GM23248 (cell line): ENCODE results near the gene MACF1. TPM values are rescaled to one million over a fixed set of nuclear protein-coding genes. Genes with fewer than 3 reads are reported as not detected.
A peak's percentile ranks its signal among the peaks of the same experiment; 100 is the strongest.
"Not testable (repeated sequence)": the region's sequence is repeated elsewhere in the genome, so short reads cannot be mapped to it uniquely, and the experiment has no call there.

Experiments
- DNase-seq: peaks from one replicate; pipeline ENCODE4 v3.0.0-alpha.2; 2015
- H2AFZ ChIP-seq: fragments of 200-600 bp; sonication (generic); 2 replicates; pipeline ENCODE4 v1.6.1; 2016; ENCODE audit warnings: antibody characterized with exemption
- H3F3A ChIP-seq: fragments of 200-600 bp; sonication (generic); 2 replicates; pipeline ENCODE4 v1.6.1; 2016; ENCODE audit warnings: mild to moderate bottlenecking, antibody characterized with exemption, mixed run types; ENCODE audit not compliant: insufficient read depth
- H3K27ac ChIP-seq: fragments of 200-600 bp; sonication (generic); 2 replicates; pipeline ENCODE4 v1.5.1; 2016; ENCODE audit warnings: mild to moderate bottlenecking
- H3K27me3 ChIP-seq: fragments of 200-600 bp; sonication (generic); replicated peaks from 2 replicates; pipeline ENCODE4 v1.6.1; 2016; ENCODE audit warnings: mild to moderate bottlenecking; ENCODE audit not compliant: insufficient read depth
- H3K36me3 ChIP-seq: fragments of 200-600 bp; sonication (generic); 2 replicates; pipeline ENCODE4 v1.6.1; 2016; ENCODE audit warnings: low read depth, mild to moderate bottlenecking
- H3K4me1 ChIP-seq: fragments of 200-600 bp; sonication (generic); 2 replicates; pipeline ENCODE4 v1.6.1; 2016; ENCODE audit warnings: mild to moderate bottlenecking; ENCODE audit not compliant: insufficient read depth
- H3K4me2 ChIP-seq: fragments of 200-600 bp; sonication (generic); one replicate; pipeline ENCODE4 v1.6.1; 2016; ENCODE audit warnings: mild to moderate bottlenecking; ENCODE audit not compliant: unreplicated experiment
- H3K4me3 ChIP-seq: fragments of 200-600 bp; sonication (generic); 2 replicates; pipeline ENCODE4 v1.5.1; 2016; ENCODE audit warnings: mild to moderate bottlenecking
- H3K79me2 ChIP-seq: fragments of 200-600 bp; sonication (generic); 2 replicates; pipeline ENCODE4 v1.6.1; 2016; ENCODE audit warnings: mild to moderate bottlenecking; ENCODE audit not compliant: insufficient read depth
- H3K9ac ChIP-seq: fragments of 200-600 bp; sonication (generic); 2 replicates; pipeline ENCODE4 v1.6.1; 2016; ENCODE audit warnings: mild to moderate bottlenecking
- H3K9me2 ChIP-seq: fragments of 200-600 bp; sonication (generic); 2 replicates; pipeline ENCODE4 v1.6.1; 2016; ENCODE audit warnings: mixed run types, mild to moderate bottlenecking, moderate library complexity; ENCODE audit not compliant: insufficient read depth
- H3K9me3 ChIP-seq: fragments of 200-600 bp; sonication (generic); one replicate; pipeline ENCODE4 v1.6.1; 2017; ENCODE audit warnings: low read depth
- H4K20me1 ChIP-seq: fragments of 200-600 bp; sonication (generic); 2 replicates; pipeline ENCODE4 v1.6.0; 2016; ENCODE audit not compliant: insufficient read depth
- EZH2 ChIP-seq: fragments of 200-600 bp; sonication (generic); IDR thresholded peaks from 2 replicates; pipeline ENCODE4 v1.6.1; 2018; ENCODE audit warnings: antibody characterized with exemption, mild to moderate bottlenecking; ENCODE audit not compliant: insufficient read depth, poor library complexity, severe bottlenecking
- EZH2phosphoT487 ChIP-seq: fragments of 200-600 bp; sonication (generic); IDR thresholded peaks from 2 replicates; pipeline ENCODE4 v1.6.1; 2018; ENCODE audit warnings: antibody characterized with exemption, moderate library complexity, mild to moderate bottlenecking, low read depth; ENCODE audit not compliant: insufficient read depth
- WGBS, 2 experiments: methylation state at CpG; one replicate each; pipeline ENCODE4 v1.1.6; 2015 to 2017; ENCODE audit warnings: low lambda C conversion rate in 2 of 2, low coverage in 1 of 2; ENCODE audit errors: missing lambda C conversion rate in 2 of 2; 5-methylcytosine and 5-hydroxymethylcytosine counted together
- in situ Hi-C: fragments of 300-500 bp; cut with MboI; formaldehyde crosslinking; loops from 2 replicates; pipeline ENCODE4 v1.15.0; 2020
- polyA plus RNA-seq: library from polyadenylated mRNA; unstranded; fragments of >200 nt; fragmentation: Nextera tagmentation; extraction: Ambion mirVana; gene quantifications from 2 replicates; pipeline ENCODE4 v1.2.1, GENCODE V29; 2016
- total RNA-seq: library from RNA; depleted of rRNA; stranded (reverse); fragments of >200 nt; shearing (Covaris generic); gene quantifications from 2 replicates; pipeline ENCODE4 v1.2.3, GENCODE V29; 2014

MACF1 gene
- total and polyA plus RNA-seq, 2 experiments from 2014 or later: 55.1 to 177 TPM

DNA sequence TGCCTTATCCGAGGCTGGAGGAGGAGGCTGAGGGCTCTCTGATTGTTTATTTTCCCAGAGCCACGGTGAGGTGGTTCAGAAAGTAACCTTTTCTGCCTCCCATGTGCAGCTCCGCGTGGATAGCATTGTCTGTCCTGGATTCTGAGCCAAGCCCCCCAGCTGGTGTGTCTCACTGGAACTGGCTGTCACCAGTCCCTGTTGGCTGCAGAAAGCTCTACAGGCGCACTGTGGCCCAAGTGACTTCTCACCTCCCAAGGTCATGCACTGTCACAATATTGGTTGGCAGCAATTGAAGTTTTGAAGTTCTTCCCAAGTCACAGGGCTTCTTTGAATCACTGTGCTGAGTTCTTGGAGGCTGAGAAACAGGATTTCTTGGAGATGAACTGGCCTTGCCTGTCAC is 295.2 kb downstream of the MACF1 start:
- Histone ChIP-seq H3K4me3 (no peak overlapping the region), H3K36me3 (no peaks in the 10 kb centered on the region), H3K27ac (no peak overlapping the region), H3K27me3 (no peaks in the 10 kb centered on the region), H3K4me2 (no peak overlapping the region), H3K4me1 (no peaks in the 10 kb centered on the region), H3K79me2 (no peaks in the 10 kb centered on the region), H3K9me2 (no peaks in the 10 kb centered on the region), H4K20me1 (no peaks in the 10 kb centered on the region), H2AFZ (no peak overlapping the region), H3F3A (no peaks in the 10 kb centered on the region; the same call in 1 of the 2 replicates), H3K9me3 (no peaks in the 10 kb centered on the region), H3K9ac (no peak overlapping the region)
- 75 to 76% methylated on average over 5 of the region's 5 CpGs for WGBS, 2 experiments
- TF ChIP-seq EZH2phosphoT487: no peak
- no peak for TF ChIP-seq EZH2
- in situ Hi-C loops: no loop called here
- DNase-seq: no peak

- Histone ChIP-seq H2AFZ (no peak overlapping the region), H3K9ac (no peak overlapping the region), H3K27me3 (no peaks in the 10 kb centered on the region), H3K36me3 (no peaks in the 10 kb centered on the region), H3K9me2 (no peaks in the 10 kb centered on the region), H3K9me3 (no peaks in the 10 kb centered on the region), H3K79me2 (no peaks in the 10 kb centered on the region), H3K4me3 (no peak overlapping the region), H3K27ac (no peak overlapping the region), H3F3A (no peaks in the 10 kb centered on the region; the same call in 1 of the 2 replicates), H4K20me1 (no peaks in the 10 kb centered on the region), H3K4me2 (no peak overlapping the region), H3K4me1 (no peaks in the 10 kb centered on the region)
- in situ Hi-C loops: no loop called here
- TF ChIP-seq EZH2phosphoT487 (no peak), EZH2 (no peak)
- 55 to 62% methylated on average over 4 of the region's 4 CpGs for WGBS, 2 experiments
- DNase-seq: peak; percentile 19
Measured at GRCh38 chr1:39500862-39501389, 296.4 kb downstream of the MACF1 start.

DNA sequence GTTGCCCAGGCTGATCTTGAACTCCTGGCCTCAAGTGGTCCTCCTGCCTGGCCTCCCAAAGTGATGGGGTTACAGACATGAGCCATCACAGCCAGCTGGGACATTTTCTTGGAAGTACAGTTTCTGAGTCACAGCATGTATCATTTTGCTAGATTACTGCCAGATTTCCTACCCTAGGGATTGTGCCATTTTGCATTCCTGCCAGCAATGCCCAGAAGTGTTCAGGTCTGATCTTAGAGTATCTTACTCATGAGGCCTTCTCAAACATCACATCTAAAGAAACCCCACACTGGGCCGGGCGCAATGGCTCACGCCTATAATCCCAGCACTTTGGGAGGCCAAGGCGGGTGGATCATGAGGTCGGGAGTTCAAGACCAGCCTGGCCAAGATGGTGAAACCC is 297.2 kb downstream of the MACF1 start:
- Histone ChIP-seq H3K4me3 (no peak overlapping the region), H3K27me3 (no peaks in the 10 kb centered on the region), H3K79me2 (no peaks in the 10 kb centered on the region), H2AFZ (no peak overlapping the region), H3K27ac (no peak overlapping the region), H3K4me1 (no peaks in the 10 kb centered on the region), H3K9me3 (no peaks in the 10 kb centered on the region), H3K9me2 (no peaks in the 10 kb centered on the region), H3K36me3 (no peaks in the 10 kb centered on the region), H3F3A (no peaks in the 10 kb centered on the region; the same call in 1 of the 2 replicates), H3K9ac (no peak overlapping the region), H3K4me2 (no peak overlapping the region), H4K20me1 (no peaks in the 10 kb centered on the region)
- TF ChIP-seq EZH2 (no peak), EZH2phosphoT487 (no peak)
- DNase-seq: peak; percentile 89
- in situ Hi-C loops: no loop called here
- 77 to 89% methylated on average over 5 of the region's 5 CpGs for WGBS, 2 experiments

- H3K27ac ChIP-seq, DNase-seq, H3K27me3 ChIP-seq, in situ Hi-C loops, H3K4me2 ChIP-seq, H3K4me1 ChIP-seq, H3K4me3 ChIP-seq, H4K20me1 ChIP-seq, H3K9me2 ChIP-seq, H3K9me3 ChIP-seq, H3K9ac ChIP-seq, H3K36me3 ChIP-seq, H3F3A ChIP-seq, H3K79me2 ChIP-seq, H2AFZ ChIP-seq: not testable (repeated sequence)
- 63 to 65% methylated on average over 9 of the region's 9 CpGs for WGBS, 2 experiments
Measured at GRCh38 chr1:39504436-39504835, 299.9 kb downstream of the MACF1 start.

DNA sequence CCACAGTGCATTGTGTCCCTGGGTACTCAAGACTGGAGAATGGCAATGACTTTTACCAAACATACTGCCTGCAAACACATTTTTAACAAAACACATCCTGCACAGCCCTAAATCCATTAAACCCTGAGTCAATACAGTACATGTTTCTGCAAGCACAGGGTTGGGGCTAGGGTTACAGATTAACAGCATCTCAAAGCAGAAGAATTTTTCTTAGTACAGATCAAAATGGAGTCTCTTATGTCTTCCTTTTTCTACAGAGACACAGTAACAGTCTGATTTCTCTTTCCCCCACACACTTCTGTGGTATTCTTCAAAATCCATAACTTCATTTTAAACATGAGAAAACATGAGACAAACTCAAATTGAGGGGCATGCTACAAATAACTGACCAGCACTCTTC is 300.8 kb downstream of the MACF1 start:
- Histone ChIP-seq H4K20me1 (no peaks in the 10 kb centered on the region), H3K9ac (no peak overlapping the region), H3K36me3 (no peaks in the 10 kb centered on the region), H3K79me2 (no peaks in the 10 kb centered on the region), H3K4me2 (no peak overlapping the region), H3F3A (no peaks in the 10 kb centered on the region; the same call in 1 of the 2 replicates), H3K4me3 (no peak overlapping the region), H3K9me2 (no peaks in the 10 kb centered on the region), H3K9me3 (no peaks in the 10 kb centered on the region), H3K4me1 (no peaks in the 10 kb centered on the region), H2AFZ (no peak overlapping the region), H3K27me3 (0 out of 2 replicates have a peak, but pooled peaks cover 5% of the 10 kb centered on the region), H3K27ac (no peak overlapping the region)
- TF ChIP-seq EZH2phosphoT487: no peak
- no peak for TF ChIP-seq EZH2
- DNase-seq: no peak
- in situ Hi-C loops: no loop called here
